Measurements from ENCODE around the gene TASOR2. TPM values are rescaled to one million over a fixed set of nuclear protein-coding genes. Genes with fewer than 3 reads are reported as not detected.

Gene TASOR2
- 55.2 and 226 TPM in 2 replicates for total RNA-seq (2011; cell fraction: chromatin; rRNA removed; ENCODE audit: low replicate concordance)
- 35.5 and 61.6 TPM in 2 replicates for total RNA-seq (2011; cell fraction: nucleolus; rRNA removed)
- 75.3 and 118 TPM in 2 replicates for total RNA-seq (2011; cell fraction: nucleoplasm; rRNA removed)
- total RNA-seq (2014; rRNA removed) (63.2 and 65.0 TPM in 2 replicates), total RNA-seq (2014; rRNA removed; fragmentation: Illumina TruSeq; extraction: Trizol) (68.0 and 76.3 TPM in 2 replicates), total RNA-seq (2015; rRNA removed; fragmentation: Illumina TruSeq; extraction: Trizol) (67.3 and 75.3 TPM in 2 replicates), total RNA-seq (2021) (60.9 and 66.2 TPM in 2 replicates), polyA plus RNA-seq (2011; rRNA removed) (38.1 and 48.4 TPM in 2 replicates), polyA plus RNA-seq (2014; fragmentation: Illumina TruSeq; extraction: Trizol) (49.2 and 52.3 TPM in 2 replicates), polyA plus RNA-seq (2014; fragmentation: Nextera tagmentation; extraction: Ambion mirVana) (10 to 100 TPM; 12.7 to 14.1 TPM), polyA plus RNA-seq (2014; rRNA removed) (35.7 and 37.3 TPM in 2 replicates), polyA minus RNA-seq (2011; rRNA and poly(A)+ RNA removed) (89.0 and 95.1 TPM in 2 replicates), Bru-seq, nascent RNA (percentile 88 among the genes with signal in this experiment), BruChase-seq, experiment 1, labeled RNA remaining after a 2-hour chase (percentile 94 among the genes with signal in this experiment), BruChase-seq, experiment 2, labeled RNA remaining after a 6-hour chase (percentile 94 among the genes with signal in this experiment)
- 10.4 and 13.8 TPM in 2 replicates for polyA plus RNA-seq (2011; cell fraction: cytosol; rRNA removed)
- 69.3 and 70.3 TPM in 2 replicates for polyA plus RNA-seq (2011; cell fraction: nucleus; rRNA removed)
- polyA plus RNA-seq (2012) = 24.7 and 31.3 TPM in 2 replicates
- polyA minus RNA-seq (2011; cell fraction: cytosol; rRNA and poly(A)+ RNA removed) = 33.9 and 39.1 TPM in 2 replicates
- polyA minus RNA-seq (2011; cell fraction: nucleus; rRNA and poly(A)+ RNA removed) = 68.9 and 95.9 TPM in 2 replicates
- long read RNA-seq, experiment 1, partial matches to known transcripts = 56 of 79 reads
- long read RNA-seq, experiment 1, other reads (novel, unspliced or antisense) = 23 of 79 reads
- long read RNA-seq, experiment 2, partial matches to known transcripts = 4 of 6 reads
- long read RNA-seq, experiment 2, other reads (novel, unspliced or antisense) = 2 of 6 reads
- long read RNA-seq, experiment 3, partial matches to known transcripts = 3 of 7 reads
- long read RNA-seq, experiment 3, other reads (novel, unspliced or antisense) = 4 of 7 reads

GRCh38 chr10:5684318-5684970 is at the start of gene TASOR2:
TASOR2 (plus strand) TSS chr10:5684838; CDS start chr10:5720643, 35,805 bp downstream.
- ChIA-PET POLR2A (interaction anchor here (0.6 to 1.8 kb wide), 9 partner anchors 9 to 938 kb away, joined by 3 to 7 read pairs (median 4); partner anchors contain the start of genes ANKRD16 and FBH1), CTCF (ENCODE audit: low intra/inter-chr PET ratio) (interaction anchor here (0.6 to 0.9 kb wide), 4 partner anchors 189 to 364 kb away, joined by 3 to 4 read pairs (median 3); no protein-coding TSS in a partner anchor)
- H3K9me3 ChIP-seq (replicated peaks; ENCODE audit: control insufficient read depth, insufficient read depth, low read depth, low read length) = peaks cover 5% of the 10 kb centered on the region
- H3K4me3 ChIP-seq = peak within 1 kb of the TSS; percentile 92
- peak; percentile 94 for FAIRE-seq
- intact Hi-C loops (cut with micrococcal nuclease) = loop anchor here (1.0 kb wide), 1 partner anchor 54 kb away; no protein-coding TSS in a partner anchor
- H3K9me1 ChIP-seq (ENCODE audit: control insufficient read depth, insufficient read depth, low read length) = no peaks in the 10 kb centered on the region
- peak within 1 kb of the TSS; percentile 89 to 97 for H3K9ac ChIP-seq (ENCODE audit: insufficient read depth in 1 of 2, low read depth in 2 of 2, low read length in 2 of 2)
- peak; percentile 90 to 99 (median 94) for DNase-seq (ENCODE audit: extremely low read depth in 1 of 4, low spot score in 3 of 4)
- peak within 1 kb of the TSS; percentile 96 for H3K27ac ChIP-seq (ENCODE audit: extremely low read depth, low read depth, low read length)
- H3K4me2 ChIP-seq (ENCODE audit: insufficient read depth, low read length) = peak within 1 kb of the TSS; percentile 85
- peak within 1 kb of the TSS; percentile 93 for H2AFZ ChIP-seq (ENCODE audit: low read depth, low read length)
- peaks cover 48% of the 10 kb centered on the region for H3K79me2 ChIP-seq (ENCODE audit: control insufficient read depth, insufficient read depth, low read length)
- WGBS (ENCODE audit: insufficient coverage, low coverage, missing lambda C conversion rate) = 7% methylated on average over 31 of the region's 54 CpGs
- H4K20me1 ChIP-seq (replicated peaks; ENCODE audit: control insufficient read depth, insufficient read depth, low read length) = peaks cover 10% of the 10 kb centered on the region; the same call in 1 of the 2 replicates
- peaks cover 9% of the 10 kb centered on the region; the same call in 2 of the 3 replicates for H3K36me3 ChIP-seq (ENCODE audit: control insufficient read depth, insufficient read depth, low read length)
- H3K4me1 ChIP-seq (replicated peaks in 1 of 2; ENCODE audit: control insufficient read depth in 2 of 2, insufficient read depth in 2 of 2, low read length in 2 of 2) = peaks cover 18 to 22% of the 10 kb centered on the region in 2 experiments; a peak in 4 of 5 replicates
- in situ Hi-C loops (cut with MboI) = no loop called here
- H3K27me3 ChIP-seq (ENCODE audit: control insufficient read depth in 2 of 2, insufficient read depth in 2 of 2, low read length in 2 of 2) = no peaks in the 10 kb centered on the region
- TSS peak; percentile 83 for BruUV-seq (replicated peaks)
- ATAC-seq = peak; percentile 83
- no peak for TF ChIP-seq ZNF3 (CRISPR knock-in tag; IDR thresholded peaks at IDR 0.05)
- TF ChIP-seq NCOA2 (IDR thresholded peaks at IDR 0.05; ENCODE audit: partially characterized antibody in 2 of 2) = no peak
- peak; percentile 88 for TF ChIP-seq NR3C1 (CRISPR knock-in tag; IDR thresholded peaks at IDR 0.05)
- TF ChIP-seq UBTF (IDR thresholded peaks at IDR 0.05; ENCODE audit: borderline replicate concordance in 1 of 2, low read depth in 2 of 2, low read length in 2 of 2) = no peak
- TF ChIP-seq BCLAF1 (IDR thresholded peaks at IDR 0.05; ENCODE audit: borderline replicate concordance in 1 of 2, control insufficient read depth in 1 of 2, low read depth in 2 of 2, low read length in 1 of 2) = 0 out of 4 replicates have a peak, but pooled peaks of 1 of the 2 experiments have one; percentile 79
- no peak for TF ChIP-seq KLF16 (IDR thresholded peaks at IDR 0.05)
- TF ChIP-seq BCOR (IDR thresholded peaks at IDR 0.05) = peak; percentile 27; the same call in 1 of the 2 replicates
- no peak for TF ChIP-seq ZNF146 (CRISPR knock-in tag; IDR thresholded peaks at IDR 0.05; ENCODE audit: unreplicated experiment)

All from K562 (cell line).